HG02763 (cell line): ENCODE results near the gene CPEB3.
"Not testable (repeated sequence)": the region's sequence is repeated elsewhere in the genome, so short reads cannot be mapped to it uniquely, and the experiment has no call there.

Source experiments
- ATAC-seq: cut with Tn5 transposase; IDR thresholded peaks from one replicate; pipeline ENCODE4 v1.9.1; 2021; ENCODE audit warnings: mild to moderate bottlenecking, moderate library complexity; ENCODE audit not compliant: unreplicated experiment

CPEB3 gene

GRCh38 chr10:92149261-92149660 is 141.6 kb downstream of the CPEB3 start:
- ATAC-seq: no peak

- no peak for ATAC-seq
These were observed 144.1 kb downstream of the CPEB3 start for GRCh38 chr10:92146781-92147180.

GRCh38 chr10:92146107-92146506 is 144.8 kb downstream of the CPEB3 start:
- ATAC-seq: no peak

GRCh38 chr10:92142949-92143348 is 147.9 kb downstream of the CPEB3 start:
- peak; percentile 66 for ATAC-seq

GRCh38 chr10:92142512-92142911 is 148.4 kb downstream of the CPEB3 start:
- no peak for ATAC-seq

- not testable (repeated sequence) for ATAC-seq
These were observed 149.7 kb downstream of the CPEB3 start for GRCh38 chr10:92141147-92141546.

GRCh38 chr10:92134049-92134448 is 156.8 kb downstream of the CPEB3 start:
- not testable (repeated sequence) for ATAC-seq

GRCh38 chr10:92131275-92131820 is 159.5 kb downstream of the CPEB3 start:
- ATAC-seq: no peak

GRCh38 chr10:92130622-92131274 is 160.1 kb downstream of the CPEB3 start:
- ATAC-seq: no peak

- no peak for ATAC-seq
These were observed 164.7 kb downstream of the CPEB3 start for GRCh38 chr10:92126100-92126650.

GRCh38 chr10:92125144-92125543 is 165.7 kb downstream of the CPEB3 start:
- no peak for ATAC-seq

- no peak for ATAC-seq
These were observed 166.2 kb downstream of the CPEB3 start for GRCh38 chr10:92124616-92125143.

GRCh38 chr10:92124020-92124419 is 166.9 kb downstream of the CPEB3 start:
- ATAC-seq: no peak

- no peak for ATAC-seq
These were observed 167.9 kb downstream of the CPEB3 start for GRCh38 chr10:92122941-92123450.

GRCh38 chr10:92121686-92122492 is 169.0 kb downstream of the CPEB3 start:
- no peak for ATAC-seq

- no peak for ATAC-seq
These were observed 171.5 kb downstream of the CPEB3 start for GRCh38 chr10:92119340-92119739.

- not testable (repeated sequence) for ATAC-seq
These were observed 176.0 kb downstream of the CPEB3 start for GRCh38 chr10:92114917-92115316.

GRCh38 chr10:92113911-92114600 is 176.8 kb downstream of the CPEB3 start:
- ATAC-seq: no peak

GRCh38 chr10:92112462-92112861 is 178.4 kb downstream of the CPEB3 start:
- no peak for ATAC-seq

- no peak for ATAC-seq
These were observed 179.4 kb downstream of the CPEB3 start for GRCh38 chr10:92111336-92111939.
